M059J (cell line): Measurements from ENCODE around the gene IPO11. TPM values are rescaled to one million over a fixed set of nuclear protein-coding genes. Genes with fewer than 3 reads are reported as not detected.
A peak's percentile ranks its signal among the peaks of the same experiment; 100 is the strongest.
"Not testable (repeated sequence)": the region's sequence is repeated elsewhere in the genome, so short reads cannot be mapped to it uniquely, and the experiment has no call there.

Experiments
- DNase-seq: peaks from one replicate; pipeline ENCODE4 v3.0.0-alpha.2; 2012; ENCODE audit warnings: low read depth
- total RNA-seq: library from RNA; depleted of rRNA; stranded (reverse); fragments of >200 nt; shearing (Covaris generic); gene quantifications from 2 replicates; pipeline ENCODE4 v1.2.3, GENCODE V29; 2014

The IPO11 gene
- total RNA-seq, 1 experiment from 2014 or later: 24.5 TPM

- no peak for DNase-seq
Observed at GRCh38 chr5:62448528-62448927, 36.0 kb downstream of the IPO11 start.

GRCh38 chr5:62450259-62450658, 37.7 kb downstream of the IPO11 start:
- no peak for DNase-seq

GRCh38 chr5:62457071-62457470, 44.5 kb downstream of the IPO11 start:
- DNase-seq: peak; percentile 61

- DNase-seq: peak; percentile 52
Observed at GRCh38 chr5:62460578-62460983, 48.0 kb downstream of the IPO11 start.

GRCh38 chr5:62461561-62461960, 49.0 kb downstream of the IPO11 start:
- DNase-seq: no peak

- no peak for DNase-seq
Observed at GRCh38 chr5:62465985-62466925, 53.7 kb downstream of the IPO11 start.

- peak; percentile 34 for DNase-seq
Observed at GRCh38 chr5:62473209-62473608, 60.6 kb downstream of the IPO11 start.

- DNase-seq: peak; percentile 93
Observed at GRCh38 chr5:62475072-62475471, 62.5 kb downstream of the IPO11 start.

- DNase-seq: peak; percentile 39
Observed at GRCh38 chr5:62477801-62478200, 65.2 kb downstream of the IPO11 start.

GRCh38 chr5:62483556-62483955, 71.0 kb downstream of the IPO11 start:
- DNase-seq: no peak

- DNase-seq: peak; percentile 49
Observed at GRCh38 chr5:62486672-62487071, 74.1 kb downstream of the IPO11 start.

GRCh38 chr5:62488531-62488930, 76.0 kb downstream of the IPO11 start:
- peak; percentile 25 for DNase-seq

- DNase-seq: no peak
Observed at GRCh38 chr5:62489471-62489870, 76.9 kb downstream of the IPO11 start.

GRCh38 chr5:62494772-62495171, 82.2 kb downstream of the IPO11 start:
- DNase-seq: no peak

GRCh38 chr5:62496876-62497275, 84.3 kb downstream of the IPO11 start:
- no peak for DNase-seq

- no peak for DNase-seq
Observed at GRCh38 chr5:62498961-62499360, 86.4 kb downstream of the IPO11 start.

GRCh38 chr5:62499756-62500155, 87.2 kb downstream of the IPO11 start:
- no peak for DNase-seq

GRCh38 chr5:62502456-62503101, 90.0 kb downstream of the IPO11 start:
- no peak for DNase-seq

- DNase-seq: no peak
Observed at GRCh38 chr5:62504129-62504528, 91.6 kb downstream of the IPO11 start.

GRCh38 chr5:62506659-62507460, 94.3 kb downstream of the IPO11 start:
- no peak for DNase-seq

- DNase-seq: not testable (repeated sequence)
Observed at GRCh38 chr5:62508760-62509159, 96.2 kb downstream of the IPO11 start.

- DNase-seq: no peak
Observed at GRCh38 chr5:62509806-62510205, 97.2 kb downstream of the IPO11 start.
